IMR-90 (cell line): ENCODE results near the gene STAC3. TPM values are rescaled to one million over a fixed set of nuclear protein-coding genes. Genes with fewer than 3 reads are reported as not detected.

ENCODE experiments used
- ATAC-seq: fragments of 200-7000 bp; cut with Tn5 transposase; 2 replicates; pipeline ENCODE4 v1.9.1; 2020; ENCODE audit warnings: low read depth, mild to moderate bottlenecking, moderate library complexity
- BruUV-seq: library from RNA; stranded (reverse); fragments of 400-500 nt; replicated peaks from 2 replicates; lab custom pipeline; 2021; lab: Mats Ljungman, UMichigan
- CTCF ChIA-PET: fragments of 300-600 bp; formaldehyde crosslinking; extraction: SDS; loops from one replicate; lab custom pipeline; 2021; ENCODE audit warnings: antibody characterized with exemption; lab: Yijun Ruan, JAX
- POLR2A ChIA-PET: fragments of 300-600 bp; sonication (Branson Sonifier 250); formaldehyde crosslinking; loops from one replicate; lab custom pipeline; 2022; ENCODE audit warnings: antibody characterized with exemption; ENCODE audit not compliant: unreplicated experiment; lab: Charles Lee
- DNase-seq: peaks from one replicate; pipeline ENCODE4 v3.0.0; 2013
- H2AFZ ChIP-seq: replicated peaks from 2 replicates; pipeline ENCODE3; 2013; ENCODE audit warnings: low read length, mild to moderate bottlenecking; ENCODE audit not compliant: poor library complexity
- H2AK5ac ChIP-seq: 2 replicates; pipeline ENCODE4 v1.6.1; 2013; ENCODE audit warnings: low read depth, low read length, inconsistent platforms
- H2AK9ac ChIP-seq: replicated peaks from 2 replicates; pipeline ENCODE3; 2013; ENCODE audit warnings: mild to moderate bottlenecking, low read depth, low read length, moderate library complexity; ENCODE audit not compliant: poor library complexity
- H2BK120ac ChIP-seq: 2 replicates; pipeline ENCODE4 v1.6.1; 2013; ENCODE audit warnings: low read depth, low read length, inconsistent platforms
- H2BK15ac ChIP-seq: 3 replicates; pipeline ENCODE4 v1.6.1; 2013; ENCODE audit warnings: low read depth, low read length, inconsistent platforms
- H2BK20ac ChIP-seq: 2 replicates; pipeline ENCODE4 v1.6.1; 2013; ENCODE audit warnings: low read depth, mild to moderate bottlenecking, inconsistent platforms, low read length, moderate library complexity
- H2BK5ac ChIP-seq: 2 replicates; pipeline ENCODE4 v1.6.1; 2013; ENCODE audit warnings: mild to moderate bottlenecking, low read depth, low read length, inconsistent platforms; ENCODE audit not compliant: poor library complexity, severe bottlenecking
- H3K14ac ChIP-seq: replicated peaks from 2 replicates; pipeline ENCODE4 v1.6.1; 2013; ENCODE audit warnings: low read depth, low read length, inconsistent platforms
- H3K18ac ChIP-seq: 2 replicates; pipeline ENCODE4 v1.6.1; 2013; ENCODE audit warnings: low read depth, low read length, control low read depth
- H3K23ac ChIP-seq: 2 replicates; pipeline ENCODE4 v1.6.1; 2013; ENCODE audit warnings: low read depth, low read length, inconsistent platforms
- H3K27ac ChIP-seq: 2 replicates; pipeline ENCODE4 v1.5.1; 2013; ENCODE audit warnings: mild to moderate bottlenecking, control low read depth, low read length; ENCODE audit not compliant: insufficient read depth
- H3K27me3 ChIP-seq: 2 replicates; pipeline ENCODE4 v1.6.1; 2013; ENCODE audit warnings: low read length; ENCODE audit not compliant: control insufficient read depth, insufficient read depth
- H3K36me3 ChIP-seq: 2 replicates; pipeline ENCODE4 v1.6.1; 2013; ENCODE audit warnings: low read length, mixed read lengths; ENCODE audit not compliant: control insufficient read depth, insufficient read depth
- H3K4ac ChIP-seq: 2 replicates; pipeline ENCODE4 v1.6.1; 2013; ENCODE audit warnings: low read depth, low read length, inconsistent platforms
- H3K4me1 ChIP-seq: 2 replicates; pipeline ENCODE4 v1.6.1; 2013; ENCODE audit warnings: low read length, mixed read lengths; ENCODE audit not compliant: control insufficient read depth, insufficient read depth
- H3K4me2 ChIP-seq: 2 replicates; pipeline ENCODE4 v1.6.1; 2013; ENCODE audit warnings: low read depth, mild to moderate bottlenecking, control low read depth, low read length, moderate library complexity
- H3K4me3 ChIP-seq: 2 replicates; pipeline ENCODE4 v1.5.1; 2013; ENCODE audit warnings: low read depth, mild to moderate bottlenecking, control low read depth, low read length, moderate library complexity; ENCODE audit not compliant: insufficient read depth
- H3K56ac ChIP-seq: 2 replicates; pipeline ENCODE4 v1.6.1; 2013; ENCODE audit warnings: low read length, inconsistent platforms; ENCODE audit not compliant: insufficient read depth; ENCODE audit errors: extremely low read depth
- H3K79me1 ChIP-seq, 2 experiments: 2 replicates each; pipeline ENCODE4 v1.6.1; 2013; ENCODE audit warnings: low read length in 2 of 2, inconsistent platforms in 1 of 2, low read depth in 1 of 2
- H3K9ac ChIP-seq: 2 replicates; pipeline ENCODE4 v1.6.1; 2013; ENCODE audit warnings: low read depth, low read length, control low read depth
- H3K9me1 ChIP-seq: 2 replicates; pipeline ENCODE4 v1.6.1; 2013; ENCODE audit warnings: low read length, inconsistent platforms; ENCODE audit not compliant: insufficient read depth
- H3K9me3 ChIP-seq: 2 replicates; pipeline ENCODE4 v1.6.1; 2013; ENCODE audit warnings: low read length; ENCODE audit not compliant: control insufficient read depth, insufficient read depth
- H4K20me1 ChIP-seq: 2 replicates; pipeline ENCODE4 v1.6.1; 2013; ENCODE audit warnings: low read length, inconsistent platforms; ENCODE audit not compliant: insufficient read depth
- H4K5ac ChIP-seq: 2 replicates; pipeline ENCODE4 v1.6.1; 2013; ENCODE audit warnings: mild to moderate bottlenecking, low read depth, low read length, control low read depth
- H4K8ac ChIP-seq, 2 experiments: 2 replicates each; pipeline ENCODE4 v1.6.1; 2013; ENCODE audit warnings: low read depth in 2 of 2, low read length in 2 of 2, control low read depth in 1 of 2, inconsistent platforms in 1 of 2
- H4K91ac ChIP-seq: 2 replicates; pipeline ENCODE4 v1.6.1; 2013; ENCODE audit warnings: low read depth, low read length, inconsistent platforms; ENCODE audit not compliant: insufficient read depth
- BHLHE40 ChIP-seq: fragments of 150-350 bp; IDR thresholded peaks from 2 replicates; pipeline ENCODE4 v1.6.1; 2016; ENCODE audit warnings: mild to moderate bottlenecking, low read depth, low read length
- CEBPB ChIP-seq: IDR thresholded peaks from 2 replicates; pipeline ENCODE4 v1.6.1; 2012; ENCODE audit warnings: low read depth, low read length, improper control_type of control experiment
- CTCF ChIP-seq: conservative IDR thresholded peaks from 2 replicates; pipeline ENCODE4 v1.5.1; 2012; ENCODE audit warnings: mild to moderate bottlenecking, low read depth, low read length, improper control_type of control experiment
- ELK1 ChIP-seq: fragments of 150-350 bp; IDR thresholded peaks from 2 replicates; pipeline ENCODE4 v1.6.1; 2016; ENCODE audit warnings: low read depth, mild to moderate bottlenecking, low read length, moderate library complexity, borderline replicate concordance
- FOS ChIP-seq: fragments of 150-350 bp; IDR thresholded peaks from 2 replicates; pipeline ENCODE4 v1.6.1; 2016; ENCODE audit warnings: low read depth, low read length
- MAFK ChIP-seq: IDR thresholded peaks from 2 replicates; pipeline ENCODE4 v1.6.1; 2012; ENCODE audit warnings: low read depth, low read length, improper control_type of control experiment
- NFE2L2 ChIP-seq: fragments of 150-350 bp; IDR thresholded peaks from 2 replicates; pipeline ENCODE4 v1.6.1; 2016; ENCODE audit warnings: low read depth, mild to moderate bottlenecking, low read length
- RCOR1 ChIP-seq: IDR thresholded peaks from 2 replicates; pipeline ENCODE4 v1.6.1; 2012; ENCODE audit warnings: mild to moderate bottlenecking, low read length, improper control_type of control experiment; ENCODE audit not compliant: insufficient replicate concordance
- RFX5 ChIP-seq: IDR thresholded peaks from 2 replicates; pipeline ENCODE4 v1.8.0; 2012; ENCODE audit warnings: low read depth, mild to moderate bottlenecking, low read length, moderate library complexity
- WGBS, 2 experiments: methylation state at CpG; one replicate each; pipeline versions ENCODE4 v1.1.5 to v1.1.7; 2013; ENCODE audit warnings: missing lambda C conversion rate in 2 of 2; ENCODE audit not compliant: insufficient read length in 1 of 2; ENCODE audit errors: extremely low coverage in 2 of 2; 5-methylcytosine and 5-hydroxymethylcytosine counted together
- dilution Hi-C: fragments of 300-500 bp; cut with HindIII; formaldehyde crosslinking; loops from one replicate; pipeline ENCODE4 v1.14.3; 2018; ENCODE audit warnings: low sequenced_read_pairs; ENCODE audit not compliant: unreplicated experiment
- in situ Hi-C: fragments of 300-500 bp; cut with MboI; formaldehyde crosslinking; loops from 3 replicates; pipeline ENCODE4 v1.14.3; 2019; ENCODE audit warnings: low sequenced_read_pairs, inconsistent platforms, mixed read lengths
- intact Hi-C: fragments of 100-400 bp; cut with micrococcal nuclease; formaldehyde crosslinking; loops from 2 replicates; pipeline ENCODE4 v1.10.0; 2022
- polyA plus RNA-seq, 3 experiments: library from polyadenylated mRNA; depleted of rRNA; stranded (reverse); fragments of >200 nt; gene quantifications; 2 replicates each; pipeline ENCODE4 v1.2.3, GENCODE V29; 2012; ENCODE audit warnings: low replicate concordance in 1 of 3
- total RNA-seq: library from RNA; depleted of rRNA; stranded (reverse); fragments of >200 nt; gene quantifications from 2 replicates; pipeline ENCODE4 v1.2.3, GENCODE V29; 2012
- TF ChIP-seq, protein P1 (sequence below): fragments of 150-350 bp; IDR thresholded peaks from 2 replicates; pipeline ENCODE4 v1.6.1; 2017; ENCODE audit warnings: mild to moderate bottlenecking, antibody characterized with exemption, low read length, low read depth

Gene STAC3
- total and polyA plus RNA-seq, 2 of the 4 experiments (the other 2 are of a cell fraction): 0.18 to 0.67 TPM

DNA sequence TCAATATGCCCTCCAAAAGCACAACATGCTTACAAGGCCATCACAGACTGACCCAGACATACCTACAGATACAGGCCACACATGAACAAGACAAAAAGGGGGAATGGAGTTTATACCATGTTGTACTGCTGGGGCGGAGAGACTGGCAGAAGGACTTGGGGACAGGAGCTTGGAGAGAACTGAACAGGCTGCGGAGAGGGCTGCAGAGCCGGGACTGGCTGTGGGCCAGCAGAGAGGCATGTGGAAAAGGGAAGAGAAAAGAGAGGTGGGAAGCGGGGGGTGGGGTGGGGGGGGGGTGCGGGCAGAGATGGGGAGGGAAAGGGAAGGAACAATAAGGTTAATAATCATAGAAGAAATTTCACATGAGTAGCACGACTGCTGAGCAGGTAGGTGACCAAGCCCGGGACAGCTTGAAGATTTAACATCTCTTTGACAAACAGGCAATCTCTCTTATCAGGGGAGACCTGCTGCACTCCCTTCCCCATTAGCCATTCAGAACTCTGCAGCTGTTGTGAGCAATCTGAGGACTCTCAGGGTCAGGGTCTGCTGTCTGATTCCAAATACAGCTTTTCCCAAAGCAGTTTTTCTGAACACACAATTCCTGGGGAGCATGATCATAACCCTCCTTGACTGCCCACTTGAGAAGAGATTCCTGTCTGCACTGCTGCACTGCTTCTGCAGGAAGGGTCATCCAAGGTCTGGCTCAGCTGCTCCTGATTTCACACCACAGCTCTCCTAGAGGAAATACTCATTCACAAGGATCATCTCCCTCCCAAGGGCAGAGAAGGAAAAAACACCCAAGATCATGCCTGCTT, 21.6 kb upstream of the STAC3 start:
- no peak overlapping the region for H2BK5ac ChIP-seq
- no peak overlapping the region for H3K4me3 ChIP-seq
- DNase-seq (peak; percentile 45), ATAC-seq (peak; percentile 74)
- no peaks in the 10 kb centered on the region for H3K27me3 ChIP-seq
- ChIA-PET POLR2A (no interaction called here), CTCF (interaction anchor here (1.0 to 1.3 kb wide), 2 partner anchors 13 to 180 kb away, joined by 4 read pairs; no protein-coding TSS in a partner anchor)
- no peak overlapping the region for H2BK15ac ChIP-seq
- no TSS peak for BruUV-seq
- no peak overlapping the region for H2AK5ac ChIP-seq
- 0 out of 2 replicates have a peak overlapping the region, but pooled peaks have one; percentile 19 for H3K14ac ChIP-seq
- H3K18ac ChIP-seq: no peak overlapping the region
- H2BK120ac ChIP-seq: no peak overlapping the region
- H4K20me1 ChIP-seq: 0 out of 2 replicates have a peak, but pooled peaks cover 5% of the 10 kb centered on the region
- no peak overlapping the region for H2AFZ ChIP-seq
- H3K36me3 ChIP-seq: peaks cover 21% of the 10 kb centered on the region
- in situ Hi-C loops: no loop called here
- no peak overlapping the region for H3K9ac ChIP-seq
- intact Hi-C loops: no loop called here
- H4K8ac ChIP-seq: no peak overlapping the region; a peak in 1 of 4 replicates
- H3K9me3 ChIP-seq: no peaks in the 10 kb centered on the region
- peaks cover 5% of the 10 kb centered on the region; the same call in 1 of the 2 replicates for H3K4me1 ChIP-seq
- no peak overlapping the region for H4K5ac ChIP-seq
- no peak for TF ChIP-seq RCOR1
- TF ChIP-seq CTCF: no peak
- no peak for TF ChIP-seq CEBPB
- TF ChIP-seq NFE2L2: no peak
- no peak for TF ChIP-seq RFX5
- TF ChIP-seq MAFK: no peak
- TF ChIP-seq FOS: no peak
- TF ChIP-seq BHLHE40: no peak
- no peak for TF ChIP-seq ELK1
- TF ChIP-seq, protein P1, sequence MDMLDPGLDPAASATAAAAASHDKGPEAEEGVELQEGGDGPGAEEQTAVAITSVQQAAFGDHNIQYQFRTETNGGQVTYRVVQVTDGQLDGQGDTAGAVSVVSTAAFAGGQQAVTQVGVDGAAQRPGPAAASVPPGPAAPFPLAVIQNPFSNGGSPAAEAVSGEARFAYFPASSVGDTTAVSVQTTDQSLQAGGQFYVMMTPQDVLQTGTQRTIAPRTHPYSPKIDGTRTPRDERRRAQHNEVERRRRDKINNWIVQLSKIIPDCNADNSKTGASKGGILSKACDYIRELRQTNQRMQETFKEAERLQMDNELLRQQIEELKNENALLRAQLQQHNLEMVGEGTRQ: no peak
- H3K4ac ChIP-seq: no peak overlapping the region
- no peak overlapping the region for H2BK20ac ChIP-seq
- no peak overlapping the region for H2AK9ac ChIP-seq
- no peak overlapping the region for H3K4me2 ChIP-seq
- no peak overlapping the region; the same call in 1 of the 2 replicates for H3K23ac ChIP-seq
- WGBS, 2 experiments: no CpG with 5 or more reads among the region's 7 CpGs
- H3K9me1 ChIP-seq: peaks cover 4% of the 10 kb centered on the region; the same call in 1 of the 2 replicates
- 0 out of 4 replicates have a peak, but pooled peaks cover 0 to 7% of the 10 kb centered on the region in 2 experiments for H3K79me1 ChIP-seq
- H3K27ac ChIP-seq: no peak overlapping the region
- dilution Hi-C loops: no loop called here
- no peak overlapping the region for H3K56ac ChIP-seq
- no peak overlapping the region for H4K91ac ChIP-seq
